ENCODE results near the gene HIRA. TPM values are rescaled to one million over a fixed set of nuclear protein-coding genes. Genes with fewer than 3 reads are reported as not detected.

HIRA gene
- polyA plus RNA-seq, 3 donors, result 1.8 to 20.7 (median 2.6) TPM

GRCh38 chr22:19422440-19423301, 8.9 kb downstream of the HIRA start:
- no peaks in the 10 kb centered on the region for H3K9me3 Mint-ChIP-seq
- Histone ChIP-seq H4K20me1 (ENCODE audit: insufficient read depth, low read length) (peaks cover 94% of the 10 kb centered on the region), H3K79me2 (ENCODE audit: insufficient read depth, low read length) (peaks cover 99% of the 10 kb centered on the region), H3K4me2 (replicated peaks; ENCODE audit: extremely low read depth, low read length, poor library complexity, severe bottlenecking) (no peak overlapping the region), H3K4me3 (replicated peaks in 1 of 3; ENCODE audit: low read depth in 2 of 3, low read length in 3 of 3) (no peak overlapping the region), H3K27me3 (ENCODE audit: control insufficient read depth in 2 of 2, insufficient read depth in 2 of 2, low read length in 2 of 2) (no peaks in the 10 kb centered on the region), H3K9me3 (replicated peaks in 1 of 2; ENCODE audit: control insufficient read depth in 1 of 2, insufficient read depth in 1 of 2, low read length in 2 of 2) (no peaks in the 10 kb centered on the region), H3K27ac (ENCODE audit: low read depth in 1 of 2, low read length in 2 of 2) (peak overlapping the region in 1 of 2 donors; percentile 59), H3K36me3 (replicated peaks in 1 of 2; ENCODE audit: control insufficient read depth in 1 of 2, insufficient read depth in 2 of 2, low read length in 2 of 2) (peaks cover 0 to 2% of the 10 kb centered on the region in 2 donors), H2AFZ (ENCODE audit: insufficient read depth, low read depth, low read length, poor library complexity, severe bottlenecking) (no peak overlapping the region), H3K4me1 (ENCODE audit: control insufficient read depth in 1 of 2, insufficient read depth in 2 of 2, low read length in 2 of 2) (peaks cover 28 to 38% of the 10 kb centered on the region in 2 donors), H3K9ac (ENCODE audit: insufficient read depth, low read length, poor library complexity, severe bottlenecking) (no peak overlapping the region)
- H3K27me3 Mint-ChIP-seq (ENCODE audit: low read depth in 3 of 3), result no peaks in the 10 kb centered on the region
- peak overlapping the region; percentile 21 to 74 (median 51) for H3K27ac Mint-ChIP-seq
- WGBS (ENCODE audit: insufficient coverage), result 98% methylated on average over 11 of the region's 11 CpGs
- H3K4me3 Mint-ChIP-seq, result no peak overlapping the region
- peaks cover 53% of the 10 kb centered on the region for H3K4me1 Mint-ChIP-seq
- intact Hi-C loops (cut with micrococcal nuclease), result no loop called here
- no peak for DNase-seq
- peaks cover 0 to 7% of the 10 kb centered on the region in 2 donors for H3K36me3 Mint-ChIP-seq
- no peak for TF ChIP-seq CTCF (IDR thresholded peaks at IDR 0.05)

- H3K27ac Mint-ChIP-seq, result peak overlapping the region in 2 of 7 donors; percentile 69 to 83
- H3K9me3 ChIP-seq (replicated peaks in 1 of 2; ENCODE audit: control insufficient read depth in 1 of 2, insufficient read depth in 1 of 2, low read length in 2 of 2), result no peaks in the 10 kb centered on the region
- H3K27ac ChIP-seq (ENCODE audit: low read depth in 1 of 2, low read length in 2 of 2), result peak overlapping the region in 1 of 2 donors; percentile 73
- no peak overlapping the region for H3K4me2 ChIP-seq (replicated peaks; ENCODE audit: extremely low read depth, low read length, poor library complexity, severe bottlenecking)
- no peak overlapping the region for H3K9ac ChIP-seq (ENCODE audit: insufficient read depth, low read length, poor library complexity, severe bottlenecking)
- H3K36me3 Mint-ChIP-seq, result peaks cover 1 to 14% of the 10 kb centered on the region in 2 donors
- peaks cover 0 to 5% of the 10 kb centered on the region in 2 donors for H3K36me3 ChIP-seq (replicated peaks in 1 of 2; ENCODE audit: control insufficient read depth in 1 of 2, insufficient read depth in 2 of 2, low read length in 2 of 2)
- peaks cover 99% of the 10 kb centered on the region for H3K79me2 ChIP-seq (ENCODE audit: insufficient read depth, low read length)
- H3K4me1 Mint-ChIP-seq, result peaks cover 45% of the 10 kb centered on the region
- intact Hi-C loops (cut with micrococcal nuclease), result no loop called here
- peaks cover 94% of the 10 kb centered on the region for H4K20me1 ChIP-seq (ENCODE audit: insufficient read depth, low read length)
- H3K9me3 Mint-ChIP-seq, result peaks cover 0 to 1% (median 0%) of the 10 kb centered on the region in 7 donors
- no peak for TF ChIP-seq CTCF (IDR thresholded peaks at IDR 0.05)
- 88% methylated on average over 1 of the region's 6 CpGs for WGBS (ENCODE audit: insufficient coverage)
- no peaks in the 10 kb centered on the region for H3K27me3 Mint-ChIP-seq (ENCODE audit: low read depth in 3 of 3)
- no peak overlapping the region for H3K4me3 Mint-ChIP-seq
- H3K4me1 ChIP-seq (ENCODE audit: control insufficient read depth in 1 of 2, insufficient read depth in 2 of 2, low read length in 2 of 2), result peaks cover 22 to 27% of the 10 kb centered on the region in 2 donors
- DNase-seq, result no peak
- H3K27me3 ChIP-seq (ENCODE audit: control insufficient read depth in 2 of 2, insufficient read depth in 2 of 2, low read length in 2 of 2), result no peaks in the 10 kb centered on the region
- no peak overlapping the region for H2AFZ ChIP-seq (ENCODE audit: insufficient read depth, low read depth, low read length, poor library complexity, severe bottlenecking)
- H3K4me3 ChIP-seq (replicated peaks in 1 of 3; ENCODE audit: low read depth in 2 of 3, low read length in 3 of 3), result no peak overlapping the region
These were observed 11.2 kb downstream of the HIRA start for GRCh38 chr22:19420321-19420720.
